ENCODE results near the gene NPIPB2.

The NPIPB2 gene

DNA sequence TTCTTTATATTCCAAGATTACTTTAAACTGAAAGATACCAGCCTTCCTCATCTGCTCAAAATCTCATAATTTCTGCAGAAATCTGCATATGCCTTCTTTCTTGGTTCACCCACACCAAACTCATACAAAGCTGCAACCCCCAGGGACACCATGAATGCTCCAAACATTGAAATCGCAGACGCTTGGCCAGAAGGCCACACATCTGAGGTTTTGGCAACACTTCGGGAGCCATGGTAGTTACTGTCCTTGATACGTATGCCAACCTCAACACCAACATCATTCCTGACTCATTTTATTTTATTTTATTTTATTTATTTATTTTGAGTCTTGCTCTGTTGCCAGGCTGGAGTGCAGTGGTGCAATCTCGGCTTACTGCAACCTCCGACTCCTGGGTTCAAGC, 37.9 kb downstream of the NPIPB2 start:
- DNase-seq (ENCODE audit: low read depth, low spot score) = no peak

DNA sequence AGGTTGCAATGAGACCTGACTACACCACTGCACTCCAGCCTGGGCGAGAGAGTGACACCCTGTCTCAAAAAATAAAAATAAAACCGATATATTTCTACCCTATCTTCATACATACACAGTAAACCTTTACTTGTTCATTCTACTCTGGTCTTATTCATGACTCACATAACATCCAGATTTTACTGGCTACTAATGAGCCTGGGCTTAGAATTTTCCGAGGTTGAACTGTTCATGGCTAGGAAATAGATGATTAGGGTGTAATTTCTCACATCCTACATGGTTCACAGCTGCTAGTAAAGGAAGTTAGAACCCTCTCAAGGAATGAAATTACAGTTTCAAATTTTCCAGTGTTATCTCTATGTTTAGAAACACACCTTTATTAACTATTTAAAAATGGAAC, 40.8 kb downstream of the NPIPB2 start:
- peak; percentile 37 for DNase-seq (ENCODE audit: low read depth, low spot score)

DNA sequence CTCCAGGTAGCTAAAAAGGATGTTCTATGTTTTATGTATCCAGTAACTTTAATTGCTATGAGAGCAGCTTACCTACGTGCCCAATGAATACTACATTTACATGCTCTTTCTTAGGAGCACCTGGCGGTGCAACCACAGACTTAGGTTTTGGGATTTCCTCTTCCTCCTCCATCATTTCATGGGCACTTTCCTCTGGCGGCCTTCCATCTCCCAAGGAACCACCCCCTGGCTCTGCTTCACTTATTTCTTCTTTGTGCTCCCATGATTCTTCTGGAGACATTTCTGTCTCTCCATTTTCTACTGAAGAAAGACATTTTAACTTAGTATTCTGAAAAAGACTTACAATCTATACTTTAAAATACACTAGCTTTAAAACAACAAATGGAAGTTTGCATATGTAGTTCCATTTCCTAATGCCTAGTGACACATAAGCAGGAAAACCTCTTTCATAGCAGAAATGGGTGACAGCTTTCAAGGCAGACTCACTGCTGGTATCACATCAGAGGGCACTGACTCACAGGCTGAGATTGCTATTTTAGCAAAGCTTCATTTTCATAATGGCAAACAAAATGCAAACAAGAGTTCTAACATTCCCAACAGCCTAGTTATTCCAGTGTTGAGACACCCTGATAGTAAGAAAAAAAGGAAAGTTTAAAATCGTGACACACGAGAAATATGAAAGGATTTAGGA, 45.2 kb downstream of the NPIPB2 start:
- peak; percentile 76 for DNase-seq (ENCODE audit: low read depth, low spot score)

DNA sequence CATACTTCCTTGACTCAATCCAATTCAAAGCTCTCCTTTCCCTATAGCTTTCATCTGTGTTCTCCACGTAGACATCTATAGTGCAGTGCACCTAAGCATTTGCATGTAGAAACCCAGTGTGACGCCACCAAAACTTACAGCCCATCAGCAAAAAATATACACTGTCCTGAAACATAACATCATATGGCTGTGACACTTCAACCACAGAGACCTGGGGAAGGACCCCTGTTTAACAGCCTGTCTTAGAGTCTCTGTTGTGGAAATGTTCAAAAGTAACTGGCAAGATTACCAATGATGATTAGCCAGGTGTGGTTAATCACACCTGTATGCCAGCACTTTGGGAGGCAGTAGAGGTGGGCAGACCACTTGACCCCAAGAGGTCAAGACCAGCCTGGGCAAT, 48.3 kb downstream of the NPIPB2 start:
- DNase-seq (ENCODE audit: low read depth, low spot score) = no peak

DNA sequence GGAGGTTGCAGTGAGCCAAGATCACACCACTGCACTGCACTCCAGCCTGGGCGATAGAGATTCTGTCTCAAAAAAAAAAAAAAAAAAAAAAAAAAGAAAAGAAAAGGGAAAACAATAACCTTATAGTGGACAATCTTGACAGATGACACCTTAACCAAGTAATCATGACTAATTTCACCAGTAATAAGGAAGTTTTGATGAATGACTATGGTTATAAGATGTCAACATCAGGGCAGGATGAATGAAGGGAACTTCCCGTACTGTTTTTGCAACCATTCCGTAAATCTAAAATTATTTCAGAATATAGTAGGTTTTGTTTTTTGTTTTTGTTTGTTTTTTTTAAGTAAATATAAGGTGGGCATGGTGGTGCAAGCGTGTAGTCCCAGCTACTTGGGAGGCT, 49.1 kb downstream of the NPIPB2 start:
- no peak for DNase-seq (ENCODE audit: low read depth, low spot score)

DNA sequence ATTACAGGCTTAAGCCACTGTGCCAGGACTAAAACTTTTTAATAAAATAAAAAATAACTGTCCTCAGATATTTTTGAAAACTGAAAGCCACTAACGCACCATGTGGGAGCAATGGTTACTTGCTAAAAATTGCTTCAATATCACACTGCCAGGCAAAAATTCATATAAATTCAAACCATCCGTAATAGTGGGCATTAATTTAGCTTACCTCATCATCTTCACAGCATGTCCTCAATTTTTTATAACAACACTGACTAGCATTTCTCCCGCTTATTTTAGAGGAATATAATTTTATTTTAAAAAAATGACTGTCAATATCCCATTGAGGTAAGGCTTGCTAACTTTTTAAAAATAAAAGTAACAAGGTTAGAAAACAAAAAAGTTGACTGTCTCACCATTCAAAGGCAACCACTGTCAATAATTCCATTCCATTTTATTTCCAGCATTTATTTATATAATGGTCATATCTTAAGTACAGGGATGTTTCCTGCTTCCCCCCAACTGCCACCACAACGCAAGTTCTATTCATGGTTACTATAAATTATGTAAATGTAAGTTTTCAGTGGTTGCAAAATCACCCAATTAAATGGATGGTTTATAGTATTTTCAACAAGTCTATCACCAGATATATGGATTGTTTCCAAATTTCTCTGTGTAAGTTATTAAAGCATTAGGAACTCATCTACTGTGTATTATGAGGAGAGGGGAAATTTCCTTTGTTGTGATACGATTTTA, 51.4 kb downstream of the NPIPB2 start:
- DNase-seq (ENCODE audit: low read depth, low spot score) = no peak

DNA sequence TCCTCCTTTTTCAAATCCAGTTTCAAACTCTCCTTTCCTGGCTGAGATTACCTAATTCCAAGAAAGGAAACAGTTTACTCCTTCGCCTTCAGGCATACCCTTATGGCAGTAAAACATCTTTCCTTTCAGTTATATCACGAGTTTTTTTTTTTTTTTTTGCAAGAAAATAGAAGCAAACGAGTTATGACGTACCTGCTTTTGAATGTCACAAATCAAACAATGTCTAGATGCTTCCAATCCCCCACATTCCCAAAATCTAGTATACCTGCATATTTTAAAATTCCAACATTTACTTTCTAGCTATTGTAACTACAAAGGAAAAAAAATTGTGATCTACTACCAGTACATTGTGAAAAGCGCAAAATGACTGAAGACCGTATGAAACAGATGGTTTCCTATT, 55.0 kb downstream of the NPIPB2 start:
- no peak for DNase-seq (ENCODE audit: low read depth, low spot score)

DNA sequence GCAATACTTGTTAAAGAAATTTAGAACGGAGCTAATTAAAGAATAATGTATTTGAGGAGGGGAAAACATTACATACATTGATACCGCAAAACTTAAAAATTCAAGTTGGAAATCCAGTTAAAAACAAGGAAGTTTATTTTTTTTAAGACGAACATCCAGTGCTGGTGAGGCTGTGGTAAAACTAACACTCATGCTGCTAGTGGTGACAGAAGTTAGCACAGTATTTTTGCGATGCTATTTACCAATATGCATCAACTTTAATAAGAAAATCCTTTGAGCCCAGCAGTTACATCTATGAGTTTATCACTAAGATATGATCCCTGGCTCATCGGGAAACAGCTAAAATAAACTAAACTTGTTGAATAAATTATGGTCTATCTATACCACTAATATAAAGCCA, 57.8 kb downstream of the NPIPB2 start:
- no peak for DNase-seq (ENCODE audit: low read depth, low spot score)

DNA sequence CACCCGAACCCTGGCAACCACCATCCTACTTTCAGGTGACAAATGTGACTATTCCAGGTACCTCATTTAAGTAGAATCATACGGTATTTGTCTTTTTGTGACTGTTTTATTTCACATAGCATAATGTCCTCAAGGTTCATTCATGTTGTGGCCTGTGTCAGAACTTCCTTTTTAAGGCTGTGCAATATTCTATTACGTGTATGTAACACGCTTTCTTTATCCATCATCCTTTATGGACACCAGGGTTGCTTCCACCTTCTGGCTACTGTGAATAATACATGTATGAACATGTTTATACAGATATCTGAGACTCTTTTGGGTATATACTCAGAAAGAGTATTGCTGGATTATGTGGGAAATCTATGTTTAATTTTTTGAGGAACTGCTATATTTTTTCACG, 61.8 kb downstream of the NPIPB2 start:
- DNase-seq (ENCODE audit: low read depth, low spot score) = no peak

DNA sequence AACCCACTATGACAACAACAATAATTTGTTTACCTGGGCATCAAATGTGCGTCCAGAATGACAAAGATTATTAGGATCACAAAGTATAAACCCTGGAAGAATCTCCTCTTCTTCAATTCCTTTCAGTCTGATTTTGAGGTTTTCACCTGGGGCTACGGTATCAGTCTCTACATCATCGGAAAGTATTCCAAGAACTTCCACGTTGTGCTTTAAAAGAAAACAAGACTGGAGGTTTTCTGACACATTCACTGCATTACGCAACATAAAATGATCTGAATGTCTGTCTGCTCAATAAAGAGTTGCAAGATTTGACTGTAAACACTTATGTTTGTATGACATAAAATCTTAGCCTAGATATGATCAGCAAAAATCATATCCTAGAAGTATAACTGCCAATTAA, 64.5 kb downstream of the NPIPB2 start:
- DNase-seq (ENCODE audit: low read depth, low spot score) = peak; percentile 28
